Ishikawa (cell line): ENCODE measurements around the gene PLCB4.

Experiments
- CREB1 ChIP-seq: IDR thresholded peaks from 2 replicates; pipeline ENCODE4 v1.6.1; 2012; ENCODE audit warnings: low read depth
- EGR1 ChIP-seq: IDR thresholded peaks from 2 replicates; pipeline ENCODE4 v1.6.1; 2012
- MAX ChIP-seq: IDR thresholded peaks from 2 replicates; pipeline ENCODE4 v1.6.1; 2012
- RAD21 ChIP-seq: IDR thresholded peaks from 2 replicates; pipeline ENCODE4 v1.6.1; 2012; ENCODE audit warnings: low read depth
- TAF1 ChIP-seq: IDR thresholded peaks from 2 replicates; pipeline ENCODE4 v1.6.1; 2012; ENCODE audit warnings: low read depth, mild to moderate bottlenecking
- TCF12 ChIP-seq: IDR thresholded peaks from 2 replicates; pipeline ENCODE4 v1.6.1; 2012; ENCODE audit warnings: low read depth
- USF1 ChIP-seq: IDR thresholded peaks from 2 replicates; pipeline ENCODE4 v1.6.1; 2012

- TF ChIP-seq TCF12: no peak
- TF ChIP-seq USF1: no peak
- no peak for TF ChIP-seq MAX
- no peak for TF ChIP-seq CREB1
- TF ChIP-seq RAD21: no peak
- TF ChIP-seq EGR1: no peak
- TF ChIP-seq TAF1: no peak
Observed at GRCh38 chr20:9236458-9236857, 167.6 kb downstream of the PLCB4 start.
